Measurements from ENCODE around the gene SP8. TPM values are rescaled to one million over a fixed set of nuclear protein-coding genes. Genes with fewer than 3 reads are reported as not detected.
"Not testable (repeated sequence)": the region's sequence is repeated elsewhere in the genome, so short reads cannot be mapped to it uniquely, and the experiment has no call there.

The SP8 gene
- total RNA-seq, 2 donors from 2014 or later: 3.3 to 5.2 TPM

DNA sequence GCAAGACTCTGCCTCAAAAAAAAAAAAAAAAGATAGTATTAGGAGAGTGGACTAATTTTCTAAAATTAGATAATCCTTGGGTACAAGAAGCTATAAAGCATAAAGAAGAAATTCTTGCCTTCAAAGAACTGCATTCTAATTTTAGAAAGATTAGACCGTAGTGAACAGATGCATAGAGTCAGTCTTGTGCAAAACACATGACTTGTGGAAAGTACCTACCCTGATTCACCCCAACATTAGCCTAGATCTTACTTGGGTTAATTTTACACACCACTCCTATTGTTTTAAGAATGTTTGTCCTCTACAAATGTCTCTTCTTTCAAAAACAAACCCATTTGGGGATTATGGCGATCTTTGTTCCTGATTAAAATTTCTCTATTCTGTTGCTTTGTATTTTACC, 38.9 kb upstream of the SP8 start:
- peaks cover 27% of the 10 kb centered on the region for H3K4me1 Mint-ChIP-seq
- no peaks in the 10 kb centered on the region for H3K36me3 Mint-ChIP-seq (ENCODE audit: low read depth)
- H3K36me3 ChIP-seq (ENCODE audit: control insufficient read depth, insufficient read depth, low read length): no peaks in the 10 kb centered on the region
- no peak overlapping the region for H3K27ac ChIP-seq (ENCODE audit: low read depth, low read length)
- WGBS, 2 experiments (ENCODE audit: insufficient coverage in 1 of 2, insufficient read length in 1 of 2): 100% methylated on average over 1 to 2 of the region's 2 CpGs
- H3K4me3 Mint-ChIP-seq: no peak overlapping the region
- H3K4me3 ChIP-seq (ENCODE audit: low read length): no peak overlapping the region
- no peak for TF ChIP-seq CTCF (conservative IDR thresholded peaks at IDR 0.05)
- no peaks in the 10 kb centered on the region for H3K9me3 ChIP-seq (ENCODE audit: control insufficient read depth, low read length)
- DNase-seq: no peak
- no peaks in the 10 kb centered on the region for H3K27me3 ChIP-seq (ENCODE audit: control insufficient read depth, insufficient read depth, low read length, poor library complexity, severe bottlenecking)
- H3K4me1 ChIP-seq (ENCODE audit: control insufficient read depth, insufficient read depth, low read length): peaks cover 4% of the 10 kb centered on the region
- no peaks in the 10 kb centered on the region for H3K9me3 Mint-ChIP-seq
- peaks cover 10% of the 10 kb centered on the region for H3K27me3 Mint-ChIP-seq (ENCODE audit: insufficient read depth)
- H3K9ac ChIP-seq (ENCODE audit: extremely low read depth, low read length, poor library complexity, severe bottlenecking): no peak overlapping the region
- no peak overlapping the region for H3K27ac Mint-ChIP-seq

DNA sequence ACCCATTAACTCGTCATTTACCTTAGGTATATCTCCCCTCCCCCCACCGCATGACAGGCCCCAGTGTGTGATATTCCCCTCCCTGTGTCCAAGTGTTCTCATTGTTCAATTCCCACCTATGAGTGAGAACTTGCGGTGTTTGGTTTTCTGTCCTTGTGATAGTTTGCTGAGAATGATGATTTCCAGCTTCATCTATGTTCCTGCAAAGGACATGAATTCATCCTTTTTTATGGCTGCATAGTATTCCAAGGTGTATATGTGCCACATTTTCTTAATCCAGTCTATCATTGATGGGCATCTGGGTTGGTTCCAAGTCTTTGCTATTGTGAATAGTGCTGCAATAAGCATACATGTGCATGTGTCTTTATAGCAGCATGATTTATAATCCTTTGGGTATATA, 34.7 kb upstream of the SP8 start:
- H3K36me3 ChIP-seq (ENCODE audit: control insufficient read depth, insufficient read depth, low read length); H3K27ac Mint-ChIP-seq; H3K4me1 Mint-ChIP-seq; DNase-seq; H3K9me3 Mint-ChIP-seq; H3K4me1 ChIP-seq (ENCODE audit: control insufficient read depth, insufficient read depth, low read length); H3K27ac ChIP-seq (ENCODE audit: low read depth, low read length); H3K27me3 Mint-ChIP-seq (ENCODE audit: insufficient read depth); H3K9me3 ChIP-seq (ENCODE audit: control insufficient read depth, low read length); H3K4me3 Mint-ChIP-seq; H3K9ac ChIP-seq (ENCODE audit: extremely low read depth, low read length, poor library complexity, severe bottlenecking); H3K27me3 ChIP-seq (ENCODE audit: control insufficient read depth, insufficient read depth, low read length, poor library complexity, severe bottlenecking); H3K36me3 Mint-ChIP-seq (ENCODE audit: low read depth); H3K4me3 ChIP-seq (ENCODE audit: low read length): not testable (repeated sequence)
- WGBS, 2 experiments (ENCODE audit: insufficient coverage in 1 of 2, insufficient read length in 1 of 2): 89 to 100% methylated on average over 1 to 3 of the region's 3 CpGs

GRCh38 chr7:20816372-20816959, 29.8 kb upstream of the SP8 start:
- H3K9me3 Mint-ChIP-seq: no peaks in the 10 kb centered on the region
- no peaks in the 10 kb centered on the region for H3K27me3 ChIP-seq (ENCODE audit: control insufficient read depth, insufficient read depth, low read length, poor library complexity, severe bottlenecking)
- no peaks in the 10 kb centered on the region for H3K4me1 Mint-ChIP-seq
- H3K4me1 ChIP-seq (ENCODE audit: control insufficient read depth, insufficient read depth, low read length): no peaks in the 10 kb centered on the region
- no peak overlapping the region for H3K27ac ChIP-seq (ENCODE audit: low read depth, low read length)
- H3K36me3 Mint-ChIP-seq (ENCODE audit: low read depth): no peaks in the 10 kb centered on the region
- H3K4me3 ChIP-seq (ENCODE audit: low read length): no peak overlapping the region
- no peak overlapping the region for H3K9ac ChIP-seq (ENCODE audit: extremely low read depth, low read length, poor library complexity, severe bottlenecking)
- H3K36me3 ChIP-seq (ENCODE audit: control insufficient read depth, insufficient read depth, low read length): no peaks in the 10 kb centered on the region
- H3K9me3 ChIP-seq (ENCODE audit: control insufficient read depth, low read length): no peaks in the 10 kb centered on the region
- no peaks in the 10 kb centered on the region for H3K27me3 Mint-ChIP-seq (ENCODE audit: insufficient read depth)
- no peak for DNase-seq
- WGBS, 2 experiments (ENCODE audit: insufficient coverage in 1 of 2, insufficient read length in 1 of 2): 29 to 57% methylated on average over 3 to 4 of the region's 4 CpGs
- no peak overlapping the region for H3K4me3 Mint-ChIP-seq
- H3K27ac Mint-ChIP-seq: no peak overlapping the region
- no peak for TF ChIP-seq CTCF (conservative IDR thresholded peaks at IDR 0.05)

DNA sequence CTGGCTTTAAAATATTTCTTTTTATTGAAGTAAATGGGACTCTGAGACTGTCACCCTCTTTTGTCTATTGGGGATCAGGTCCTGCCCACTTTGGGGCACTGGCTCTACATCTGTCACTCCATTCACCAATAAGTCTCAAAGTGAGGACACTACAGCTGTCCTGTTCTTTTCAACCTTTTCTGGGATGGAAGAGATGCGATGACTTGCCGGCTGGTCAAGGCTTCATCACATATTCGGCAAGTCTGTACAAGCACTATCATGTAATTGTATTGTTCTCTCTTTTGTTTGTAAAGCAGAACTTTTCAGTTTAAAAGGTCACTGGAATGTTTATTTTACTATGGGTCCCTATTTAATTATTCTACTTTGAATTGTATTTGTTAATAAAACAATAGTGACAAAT, 17.7 kb upstream of the SP8 start:
- no peak for TF ChIP-seq CTCF (conservative IDR thresholded peaks at IDR 0.05)

More for the DNA sequence above, 17.7 kb upstream of the SP8 start:
- Mint-ChIP-seq H3K4me1 (no peaks in the 10 kb centered on the region), H3K9me3 (peaks cover 7% of the 10 kb centered on the region), H3K4me3 (no peak overlapping the region), H3K36me3 (ENCODE audit: low read depth) (no peaks in the 10 kb centered on the region), H3K27ac (no peak overlapping the region), H3K27me3 (ENCODE audit: insufficient read depth) (peaks cover 15% of the 10 kb centered on the region)
- DNase-seq: no peak
- no peak overlapping the region for H3K27ac ChIP-seq (ENCODE audit: low read depth, low read length)
- H3K36me3 ChIP-seq (ENCODE audit: control insufficient read depth, insufficient read depth, low read length): no peaks in the 10 kb centered on the region
- H3K9me3 ChIP-seq (ENCODE audit: control insufficient read depth, low read length): peaks cover 11% of the 10 kb centered on the region
- no peaks in the 10 kb centered on the region for H3K4me1 ChIP-seq (ENCODE audit: control insufficient read depth, insufficient read depth, low read length)
- H3K9ac ChIP-seq (ENCODE audit: extremely low read depth, low read length, poor library complexity, severe bottlenecking): no peak overlapping the region
- 88% methylated on average over 3 of the region's 3 CpGs; no CpG with 5 or more reads in 1 of the 2 experiments for WGBS, 2 experiments (ENCODE audit: insufficient coverage in 1 of 2, insufficient read length in 1 of 2)
- H3K4me3 ChIP-seq (ENCODE audit: low read length): no peak overlapping the region
- peaks cover 15% of the 10 kb centered on the region for H3K27me3 ChIP-seq (ENCODE audit: control insufficient read depth, insufficient read depth, low read length, poor library complexity, severe bottlenecking)

Data from endodermal cell (in vitro differentiated cells).